Neural crest cell (in vitro differentiated cells): ENCODE data around the gene ARHGAP26. TPM values are rescaled to one million over a fixed set of nuclear protein-coding genes. Genes with fewer than 3 reads are reported as not detected.

Experiments used
- DNase-seq: peaks from one replicate; pipeline ENCODE4 v3.0.0; 2021; ENCODE audit warnings: low read depth, mixed read lengths, low spot score
- H3K27ac Mint-ChIP-seq: one replicate; pipeline ENCODE4 v1.8.0; 2021; ENCODE audit warnings: mild to moderate bottlenecking, mixed read lengths; ENCODE audit not compliant: unreplicated experiment
- H3K27me3 Mint-ChIP-seq: 2 replicates; pipeline ENCODE4 v1.8.0; 2021; ENCODE audit warnings: low read depth, mild to moderate bottlenecking, mixed read lengths
- H3K36me3 Mint-ChIP-seq: 2 replicates; pipeline ENCODE4 v1.8.0; 2021; ENCODE audit warnings: low read depth, mild to moderate bottlenecking, mixed read lengths
- H3K4me1 Mint-ChIP-seq: 2 replicates; pipeline ENCODE4 v1.8.0; 2021; ENCODE audit warnings: mixed read lengths
- H3K4me3 Mint-ChIP-seq: one replicate; pipeline ENCODE4 v1.8.0; 2021; ENCODE audit warnings: mild to moderate bottlenecking, mixed read lengths
- H3K9me3 Mint-ChIP-seq: 2 replicates; pipeline ENCODE4 v1.8.0; 2021; ENCODE audit warnings: mixed read lengths
- CTCF ChIP-seq: fragments of 200-600 bp; sonication (generic); conservative IDR thresholded peaks from 2 replicates; pipeline ENCODE4 v1.5.0; 2021; ENCODE audit warnings: antibody characterized with exemption, mild to moderate bottlenecking
- total RNA-seq: library from RNA; stranded (reverse); gene quantifications from 2 replicates; pipeline ENCODE4 v1.2.1, GENCODE V29; 2021

ARHGAP26 gene
- total RNA-seq, 1 donor from 2014 or later = 5.5 TPM

- DNase-seq = no peak
- no peaks in the 10 kb centered on the region for H3K27me3 Mint-ChIP-seq
- H3K27ac Mint-ChIP-seq = no peak overlapping the region
- no peaks in the 10 kb centered on the region for H3K9me3 Mint-ChIP-seq
- peaks cover 6% of the 10 kb centered on the region for H3K4me1 Mint-ChIP-seq
- no peak overlapping the region for H3K4me3 Mint-ChIP-seq
- no peaks in the 10 kb centered on the region for H3K36me3 Mint-ChIP-seq
- TF ChIP-seq CTCF = no peak
Observed at GRCh38 chr5:142871363-142872193, 101.4 kb downstream of the ARHGAP26 start.

- Mint-ChIP-seq H3K9me3 (no peaks in the 10 kb centered on the region), H3K36me3 (no peaks in the 10 kb centered on the region), H3K4me3 (no peak overlapping the region), H3K4me1 (peaks cover 5% of the 10 kb centered on the region), H3K27me3 (no peaks in the 10 kb centered on the region), H3K27ac (no peak overlapping the region)
- DNase-seq = no peak
- no peak for TF ChIP-seq CTCF
Observed at GRCh38 chr5:142872217-142872616, 102.0 kb downstream of the ARHGAP26 start.

- no peak for TF ChIP-seq CTCF
- peaks cover 5% of the 10 kb centered on the region for H3K4me1 Mint-ChIP-seq
- no peak overlapping the region for H3K4me3 Mint-ChIP-seq
- no peaks in the 10 kb centered on the region for H3K9me3 Mint-ChIP-seq
- H3K27ac Mint-ChIP-seq = no peak overlapping the region
- H3K27me3 Mint-ChIP-seq = no peaks in the 10 kb centered on the region
- H3K36me3 Mint-ChIP-seq = no peaks in the 10 kb centered on the region
- no peak for DNase-seq
Observed at GRCh38 chr5:142872795-142873194, 102.6 kb downstream of the ARHGAP26 start.

- no peaks in the 10 kb centered on the region for H3K9me3 Mint-ChIP-seq
- no peaks in the 10 kb centered on the region for H3K27me3 Mint-ChIP-seq
- no peak for DNase-seq
- TF ChIP-seq CTCF = no peak
- no peaks in the 10 kb centered on the region for H3K36me3 Mint-ChIP-seq
- H3K4me1 Mint-ChIP-seq = peaks cover 5% of the 10 kb centered on the region
- H3K27ac Mint-ChIP-seq = no peak overlapping the region
- no peak overlapping the region for H3K4me3 Mint-ChIP-seq
Observed at GRCh38 chr5:142873831-142874230, 103.7 kb downstream of the ARHGAP26 start.

- Mint-ChIP-seq H3K9me3 (no peaks in the 10 kb centered on the region), H3K36me3 (no peaks in the 10 kb centered on the region), H3K4me1 (peaks cover 5% of the 10 kb centered on the region), H3K27me3 (no peaks in the 10 kb centered on the region), H3K27ac (no peak overlapping the region), H3K4me3 (no peak overlapping the region)
- TF ChIP-seq CTCF = no peak
- no peak for DNase-seq
Observed at GRCh38 chr5:142874540-142874939, 104.4 kb downstream of the ARHGAP26 start.
